ENCODE measurements around the gene OR1B1.

- TF ChIP-seq CTCF (IDR thresholded peaks at IDR 0.05) (no peak), POLR2A (IDR thresholded peaks at IDR 0.05) (no peak)
These were observed 15.1 kb upstream of the OR1B1 start for GRCh38 chr9:122672481-122672880.
